Fibroblast of mammary gland (primary cell): Measurements from ENCODE around the gene POFUT1.
"Not testable (repeated sequence)": the region's sequence is repeated elsewhere in the genome, so short reads cannot be mapped to it uniquely, and the experiment has no call there.

Experiments used
- DNase-seq: peaks from one replicate; pipeline ENCODE4 v3.0.0-alpha.2; 2010; ENCODE audit warnings: low read depth
- H3K4me3 ChIP-seq: 2 replicates; pipeline ENCODE4 v1.5.1; 2011; ENCODE audit warnings: low read depth, mild to moderate bottlenecking, low read length, moderate library complexity; ENCODE audit not compliant: control insufficient read depth
- TF ChIP-seq, protein P1 (sequence below): conservative IDR thresholded peaks from 2 replicates; pipeline ENCODE4 v1.5.1; 2011; ENCODE audit warnings: low read depth, low read length, inconsistent platforms; ENCODE audit not compliant: control insufficient read depth, insufficient read depth

The POFUT1 gene

GRCh38 chr20:32252189-32252588, 44.5 kb downstream of the POFUT1 start:
- no peak for DNase-seq
- no peak overlapping the region for H3K4me3 ChIP-seq
- TF ChIP-seq, protein P1, sequence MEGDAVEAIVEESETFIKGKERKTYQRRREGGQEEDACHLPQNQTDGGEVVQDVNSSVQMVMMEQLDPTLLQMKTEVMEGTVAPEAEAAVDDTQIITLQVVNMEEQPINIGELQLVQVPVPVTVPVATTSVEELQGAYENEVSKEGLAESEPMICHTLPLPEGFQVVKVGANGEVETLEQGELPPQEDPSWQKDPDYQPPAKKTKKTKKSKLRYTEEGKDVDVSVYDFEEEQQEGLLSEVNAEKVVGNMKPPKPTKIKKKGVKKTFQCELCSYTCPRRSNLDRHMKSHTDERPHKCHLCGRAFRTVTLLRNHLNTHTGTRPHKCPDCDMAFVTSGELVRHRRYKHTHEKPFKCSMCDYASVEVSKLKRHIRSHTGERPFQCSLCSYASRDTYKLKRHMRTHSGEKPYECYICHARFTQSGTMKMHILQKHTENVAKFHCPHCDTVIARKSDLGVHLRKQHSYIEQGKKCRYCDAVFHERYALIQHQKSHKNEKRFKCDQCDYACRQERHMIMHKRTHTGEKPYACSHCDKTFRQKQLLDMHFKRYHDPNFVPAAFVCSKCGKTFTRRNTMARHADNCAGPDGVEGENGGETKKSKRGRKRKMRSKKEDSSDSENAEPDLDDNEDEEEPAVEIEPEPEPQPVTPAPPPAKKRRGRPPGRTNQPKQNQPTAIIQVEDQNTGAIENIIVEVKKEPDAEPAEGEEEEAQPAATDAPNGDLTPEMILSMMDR: no peak

- DNase-seq, H3K4me3 ChIP-seq: not testable (repeated sequence)
Measured at GRCh38 chr20:32260973-32261372, 53.3 kb downstream of the POFUT1 start.

- DNase-seq: no peak
Measured at GRCh38 chr20:32261644-32262043, 54.0 kb downstream of the POFUT1 start.

GRCh38 chr20:32263398-32263954, 55.8 kb downstream of the POFUT1 start:
- DNase-seq: no peak
- TF ChIP-seq, protein P1: no peak
- no peak overlapping the region for H3K4me3 ChIP-seq

More at GRCh38 chr20:32261644-32262043, 54.0 kb downstream of the POFUT1 start:
- TF ChIP-seq, protein P1: no peak
- H3K4me3 ChIP-seq: no peak overlapping the region

GRCh38 chr20:32271620-32272019, 63.9 kb downstream of the POFUT1 start:
- DNase-seq: no peak
- TF ChIP-seq, protein P1: no peak
- no peak overlapping the region for H3K4me3 ChIP-seq

DNA sequence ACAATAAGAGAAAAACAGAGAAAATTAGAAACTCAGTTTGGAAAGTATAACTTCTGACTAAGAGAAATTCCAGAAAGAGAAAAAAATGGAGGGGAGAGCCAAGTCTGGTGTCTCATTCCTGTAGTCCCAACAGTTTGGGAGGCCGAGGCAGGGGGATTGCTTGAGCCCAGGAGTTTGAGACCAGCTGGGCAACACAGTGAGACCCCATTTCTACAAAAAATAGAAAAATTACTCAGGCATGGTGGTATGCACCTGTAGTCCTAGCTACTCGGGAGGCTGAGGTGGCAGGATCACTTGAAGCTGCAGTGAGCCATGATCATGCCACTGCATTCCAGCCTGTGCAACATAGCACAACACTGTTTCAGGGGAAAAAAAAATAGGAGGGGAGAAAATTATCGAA, 66.7 kb downstream of the POFUT1 start:
- DNase-seq: no peak
- TF ChIP-seq, protein P1: no peak
- H3K4me3 ChIP-seq: no peak overlapping the region

GRCh38 chr20:32275163-32275562, 67.5 kb downstream of the POFUT1 start:
- H3K4me3 ChIP-seq, DNase-seq: not testable (repeated sequence)

- H3K4me3 ChIP-seq: peak within 1 kb of the TSS; percentile 86
- DNase-seq: peak; percentile 89
- TF ChIP-seq, protein P1: no peak
Measured at GRCh38 chr20:32277361-32278198, 69.9 kb downstream of the POFUT1 start, which contains the start of gene KIF3B. Gene KIF3B (plus strand): TSS chr20:32277651. CDS start chr20:32309778, 32,127 bp downstream.
